Keratinocyte (primary cell): ENCODE results near the gene SIX3. TPM values are rescaled to one million over a fixed set of nuclear protein-coding genes. Genes with fewer than 3 reads are reported as not detected.

Experiments used
- DNase-seq: peaks from one replicate; pipeline ENCODE4 v3.0.0-alpha.2; 2011; ENCODE audit warnings: low read depth, missing footprints, low spot score
- FAIRE-seq: peaks from 2 replicates; lab custom pipeline; 2011; peaks lifted over from hg19 to GRCh38; lab: Jason Lieb, UNC
- H2AFZ ChIP-seq: 2 replicates; pipeline ENCODE4 v1.6.0; 2012; ENCODE audit warnings: low read length, control low read depth, inconsistent platforms; ENCODE audit not compliant: control insufficient read depth
- H3K27ac ChIP-seq: 2 replicates; pipeline ENCODE4 v1.5.1; 2011; ENCODE audit warnings: low read length; ENCODE audit not compliant: control insufficient read depth, insufficient read depth
- H3K27me3 ChIP-seq: 3 replicates; pipeline ENCODE4 v1.6.0; 2011; ENCODE audit warnings: low read length; ENCODE audit not compliant: control insufficient read depth, insufficient read depth; ENCODE audit errors: extremely low read depth
- H3K36me3 ChIP-seq, 2 experiments: 2 replicates in 1 of 2; 3 replicates in 1 of 2; pipeline ENCODE4 v1.5.1; 2011; ENCODE audit warnings: low read length in 2 of 2, mild to moderate bottlenecking in 1 of 2; ENCODE audit not compliant: control insufficient read depth in 2 of 2, insufficient read depth in 2 of 2; ENCODE audit errors: extremely low read depth in 1 of 2
- H3K4me1 ChIP-seq: 3 replicates; pipeline ENCODE4 v1.5.1; 2011; ENCODE audit warnings: low read length; ENCODE audit not compliant: control insufficient read depth, insufficient read depth; ENCODE audit errors: extremely low read depth
- H3K4me2 ChIP-seq: 3 replicates; pipeline ENCODE4 v1.6.0; 2011; ENCODE audit warnings: low read depth, low read length; ENCODE audit not compliant: control insufficient read depth, insufficient read depth; ENCODE audit errors: extremely low read depth
- H3K4me3 ChIP-seq, 3 experiments: fragments of 200-600 bp in 1 of 3; sonication (generic) in 1 of 3; 2 replicates in 2 of 3; 3 replicates in 1 of 3; pipeline ENCODE4 v1.5.1; 2011 to 2016; ENCODE audit warnings: low read length in 3 of 3, mild to moderate bottlenecking in 3 of 3, control low read depth in 2 of 3, inconsistent platforms in 1 of 3, low read depth in 1 of 3, mixed read lengths in 1 of 3, mixed run types in 1 of 3, moderate library complexity in 1 of 3; ENCODE audit not compliant: control insufficient read depth in 2 of 3, insufficient read depth in 2 of 3; ENCODE audit errors: extremely low read depth in 1 of 3
- H3K79me2 ChIP-seq: 2 replicates; pipeline ENCODE4 v1.6.0; 2012; ENCODE audit warnings: low read length; ENCODE audit not compliant: control insufficient read depth, insufficient read depth
- H3K9ac ChIP-seq: 3 replicates; pipeline ENCODE4 v1.6.0; 2011; ENCODE audit warnings: low read length; ENCODE audit not compliant: control insufficient read depth, insufficient read depth; ENCODE audit errors: extremely low read depth
- H3K9me1 ChIP-seq: 3 replicates; pipeline ENCODE4 v1.6.0; 2011; ENCODE audit warnings: low read length; ENCODE audit not compliant: control insufficient read depth, insufficient read depth; ENCODE audit errors: extremely low read depth
- H3K9me3 ChIP-seq: 2 replicates; pipeline ENCODE4 v1.5.1; 2012; ENCODE audit warnings: low read depth, low read length; ENCODE audit not compliant: control insufficient read depth
- H4K20me1 ChIP-seq: 3 replicates; pipeline ENCODE4 v1.6.0; 2011; ENCODE audit warnings: low read length; ENCODE audit not compliant: control insufficient read depth, insufficient read depth; ENCODE audit errors: extremely low read depth
- EZH2 ChIP-seq: IDR thresholded peaks from one replicate; pipeline ENCODE4 v1.6.1; 2012; ENCODE audit warnings: inconsistent platforms, mild to moderate bottlenecking, low read length, moderate library complexity
- dilution Hi-C: fragments of 300-500 bp; cut with MboI; formaldehyde crosslinking; loops from one replicate; pipeline ENCODE4 v1.7.0; 2020; ENCODE audit warnings: low sequenced_read_pairs; ENCODE audit not compliant: extremely low pct_ligation_motif_present
- polyA plus RNA-seq, 5 experiments: library from polyadenylated mRNA; depleted of rRNA in 3 of 5; stranded (reverse) in 3 of 5; stranded (forward) in 1 of 5; unstranded in 1 of 5; fragments of >200 nt; gene quantifications; 1 replicate in 1 of 5; 2 replicates in 3 of 5; 3 replicates in 1 of 5; pipeline versions ENCODE4 v1.2.1 to v1.2.3, GENCODE V29; 2011 to 2012; ENCODE audit warnings: missing spikeins in 2 of 5, low read depth in 1 of 5, low replicate concordance in 1 of 5
- TF ChIP-seq, protein P1 (sequence below), 3 experiments: IDR thresholded peaks in 1 of 3; conservative IDR thresholded peaks in 1 of 3; optimal IDR thresholded peaks in 1 of 3; 2 replicates in 2 of 3; 3 replicates in 1 of 3; pipeline versions ENCODE3 to v1.5.1; 2011; ENCODE audit warnings: low read length in 3 of 3, mild to moderate bottlenecking in 3 of 3, moderate library complexity in 2 of 3, control low read depth in 1 of 3, inconsistent platforms in 1 of 3; ENCODE audit not compliant: insufficient read depth in 2 of 3; ENCODE audit errors: extremely low read depth in 1 of 3

SIX3 gene
- polyA plus RNA-seq, 1 donor (not counting 4 experiments of a cell fraction or from before 2014, with no cell fraction given), result not detected

GRCh38 chr2:44964752-44965236, 23.3 kb downstream of the SIX3 start:
- no peak for TF ChIP-seq EZH2
- TF ChIP-seq, protein P1, sequence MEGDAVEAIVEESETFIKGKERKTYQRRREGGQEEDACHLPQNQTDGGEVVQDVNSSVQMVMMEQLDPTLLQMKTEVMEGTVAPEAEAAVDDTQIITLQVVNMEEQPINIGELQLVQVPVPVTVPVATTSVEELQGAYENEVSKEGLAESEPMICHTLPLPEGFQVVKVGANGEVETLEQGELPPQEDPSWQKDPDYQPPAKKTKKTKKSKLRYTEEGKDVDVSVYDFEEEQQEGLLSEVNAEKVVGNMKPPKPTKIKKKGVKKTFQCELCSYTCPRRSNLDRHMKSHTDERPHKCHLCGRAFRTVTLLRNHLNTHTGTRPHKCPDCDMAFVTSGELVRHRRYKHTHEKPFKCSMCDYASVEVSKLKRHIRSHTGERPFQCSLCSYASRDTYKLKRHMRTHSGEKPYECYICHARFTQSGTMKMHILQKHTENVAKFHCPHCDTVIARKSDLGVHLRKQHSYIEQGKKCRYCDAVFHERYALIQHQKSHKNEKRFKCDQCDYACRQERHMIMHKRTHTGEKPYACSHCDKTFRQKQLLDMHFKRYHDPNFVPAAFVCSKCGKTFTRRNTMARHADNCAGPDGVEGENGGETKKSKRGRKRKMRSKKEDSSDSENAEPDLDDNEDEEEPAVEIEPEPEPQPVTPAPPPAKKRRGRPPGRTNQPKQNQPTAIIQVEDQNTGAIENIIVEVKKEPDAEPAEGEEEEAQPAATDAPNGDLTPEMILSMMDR (optimal IDR thresholded peaks at IDR 0.05 in 1 of 3, IDR thresholded peaks at IDR 0.05 in 1 of 3, conservative IDR thresholded peaks at IDR 0.05 in 1 of 3; ENCODE audit: extremely low read depth in 1 of 3, insufficient read depth in 2 of 3, low read length in 3 of 3), result peak in 2 of 3 experiments; percentile 17 to 39
- dilution Hi-C loops, result loop anchor here (25.0 kb wide), 1 partner anchor 477 kb away; no protein-coding TSS in a partner anchor
- Histone ChIP-seq H3K4me3 (no peak overlapping the region), H3K36me3 (no peaks in the 10 kb centered on the region), H4K20me1 (no peaks in the 10 kb centered on the region), H3K27me3 (no peaks in the 10 kb centered on the region), H3K9ac (no peak overlapping the region), H3K4me2 (no peak overlapping the region), H3K9me3 (no peaks in the 10 kb centered on the region), H3K9me1 (no peaks in the 10 kb centered on the region), H3K79me2 (no peaks in the 10 kb centered on the region), H3K27ac (no peak overlapping the region), H3K4me1 (peaks cover 8% of the 10 kb centered on the region), H2AFZ (no peak overlapping the region)
- FAIRE-seq, result no peak
- DNase-seq, result no peak

- no peak for FAIRE-seq
- H3K4me1 ChIP-seq, result peaks cover 12% of the 10 kb centered on the region
- no peak for DNase-seq
- no peaks in the 10 kb centered on the region for H3K79me2 ChIP-seq
- TF ChIP-seq, protein P1 (optimal IDR thresholded peaks at IDR 0.05 in 1 of 3, IDR thresholded peaks at IDR 0.05 in 1 of 3, conservative IDR thresholded peaks at IDR 0.05 in 1 of 3; ENCODE audit: extremely low read depth in 1 of 3, insufficient read depth in 2 of 3, low read length in 3 of 3), result no peak
- no peak for TF ChIP-seq EZH2
- no peaks in the 10 kb centered on the region for H3K9me1 ChIP-seq
- dilution Hi-C loops, result loop anchor here (25.0 kb wide), 1 partner anchor 478 kb away; no protein-coding TSS in a partner anchor
- H2AFZ ChIP-seq, result no peak overlapping the region
- H3K9me3 ChIP-seq, result no peaks in the 10 kb centered on the region
- H3K9ac ChIP-seq, result no peak overlapping the region
- no peaks in the 10 kb centered on the region for H3K36me3 ChIP-seq
- no peak overlapping the region for H3K4me3 ChIP-seq
- H3K27ac ChIP-seq, result no peak overlapping the region
- H3K27me3 ChIP-seq, result no peaks in the 10 kb centered on the region
- no peaks in the 10 kb centered on the region for H4K20me1 ChIP-seq
- no peak overlapping the region for H3K4me2 ChIP-seq
These were observed 24.2 kb downstream of the SIX3 start for GRCh38 chr2:44965684-44966083.
